IPS-11a (cell line): ENCODE data around the gene ZNF330.
"Not testable (repeated sequence)": the region's sequence is repeated elsewhere in the genome, so short reads cannot be mapped to it uniquely, and the experiment has no call there.

Experiments used
- H3K4me3 ChIP-seq: one replicate; pipeline ENCODE4 v1.5.1; 2013; ENCODE audit warnings: low read depth, low read length, control low read depth

ZNF330 gene

GRCh38 chr4:141220691-141221659, at the start of gene ZNF330:
ZNF330 (plus strand) TSS chr4:141220895; CDS start chr4:141222372, 1,477 bp downstream.
- H3K4me3 ChIP-seq: peak within 1 kb of the TSS; percentile 89

GRCh38 chr4:141174457-141174856, 46.2 kb upstream of the ZNF330 start:
- no peak overlapping the region for H3K4me3 ChIP-seq

GRCh38 chr4:141177171-141177570, 43.5 kb upstream of the ZNF330 start:
- H3K4me3 ChIP-seq: no peak overlapping the region

GRCh38 chr4:141179474-141180373, 41.0 kb upstream of the ZNF330 start:
- no peak overlapping the region for H3K4me3 ChIP-seq

- H3K4me3 ChIP-seq: no peak overlapping the region
Observed at GRCh38 chr4:141180991-141181761, 39.5 kb upstream of the ZNF330 start.

- H3K4me3 ChIP-seq: not testable (repeated sequence)
Observed at GRCh38 chr4:141183491-141183890, 37.2 kb upstream of the ZNF330 start.

- H3K4me3 ChIP-seq: no peak overlapping the region
Observed at GRCh38 chr4:141192564-141192963, 28.1 kb upstream of the ZNF330 start.

GRCh38 chr4:141193516-141194034, 27.1 kb upstream of the ZNF330 start:
- no peak overlapping the region for H3K4me3 ChIP-seq

GRCh38 chr4:141195095-141195707, 25.5 kb upstream of the ZNF330 start:
- no peak overlapping the region for H3K4me3 ChIP-seq

GRCh38 chr4:141196227-141196933, 24.3 kb upstream of the ZNF330 start:
- no peak overlapping the region for H3K4me3 ChIP-seq

GRCh38 chr4:141207961-141208360, 12.7 kb upstream of the ZNF330 start:
- no peak overlapping the region for H3K4me3 ChIP-seq

GRCh38 chr4:141210168-141210567, 10.5 kb upstream of the ZNF330 start:
- no peak overlapping the region for H3K4me3 ChIP-seq

GRCh38 chr4:141213550-141213991, 7.1 kb upstream of the ZNF330 start:
- no peak overlapping the region for H3K4me3 ChIP-seq

GRCh38 chr4:141215030-141215429, 5.7 kb upstream of the ZNF330 start:
- H3K4me3 ChIP-seq: no peak overlapping the region

GRCh38 chr4:141216002-141216761, 4.5 kb upstream of the ZNF330 start:
- H3K4me3 ChIP-seq: no peak overlapping the region

GRCh38 chr4:141220271-141220670, 424 bp upstream of the ZNF330 start:
- peak overlapping the region; percentile 8 for H3K4me3 ChIP-seq

GRCh38 chr4:141223418-141223817, 2.7 kb downstream of the ZNF330 start:
- no peak overlapping the region for H3K4me3 ChIP-seq

- H3K4me3 ChIP-seq: not testable (repeated sequence)
Observed at GRCh38 chr4:141227280-141227679, 6.6 kb downstream of the ZNF330 start.
